ENCODE measurements around the gene SBK2. TPM values are rescaled to one million over a fixed set of nuclear protein-coding genes. Genes with fewer than 3 reads are reported as not detected.
"Not testable (repeated sequence)": the region's sequence is repeated elsewhere in the genome, so short reads cannot be mapped to it uniquely, and the experiment has no call there.

Gene SBK2
- total and polyA plus RNA-seq, 5 donors = 205 to 239 (median 210) TPM

- Histone ChIP-seq H3K4me1 (ENCODE audit: control insufficient read depth, insufficient read depth, low read length) (peaks cover 5% of the 10 kb centered on the region), H3K27ac (ENCODE audit: low read length) (peak overlapping the region; percentile 65), H3K4me3 (ENCODE audit: low read length) (peak overlapping the region; percentile 87), H3K9me3 (ENCODE audit: control insufficient read depth, low read length) (no peaks in the 10 kb centered on the region), H3K27me3 (ENCODE audit: control insufficient read depth, insufficient read depth) (no peaks in the 10 kb centered on the region)
- WGBS = 10% methylated on average over 20 of the region's 20 CpGs
- intact Hi-C loops (cut with DNase I) = loop anchor here in 1 of 4 donors (5.0 kb wide), 1 partner anchor 63 kb away; no protein-coding TSS in a partner anchor
- DNase-seq = peak; percentile 32 to 73 (median 64)
- ATAC-seq = peak; percentile 45 to 64
Observed at GRCh38 chr19:55579766-55580621, 43.1 kb upstream of the SBK2 start.

DNA sequence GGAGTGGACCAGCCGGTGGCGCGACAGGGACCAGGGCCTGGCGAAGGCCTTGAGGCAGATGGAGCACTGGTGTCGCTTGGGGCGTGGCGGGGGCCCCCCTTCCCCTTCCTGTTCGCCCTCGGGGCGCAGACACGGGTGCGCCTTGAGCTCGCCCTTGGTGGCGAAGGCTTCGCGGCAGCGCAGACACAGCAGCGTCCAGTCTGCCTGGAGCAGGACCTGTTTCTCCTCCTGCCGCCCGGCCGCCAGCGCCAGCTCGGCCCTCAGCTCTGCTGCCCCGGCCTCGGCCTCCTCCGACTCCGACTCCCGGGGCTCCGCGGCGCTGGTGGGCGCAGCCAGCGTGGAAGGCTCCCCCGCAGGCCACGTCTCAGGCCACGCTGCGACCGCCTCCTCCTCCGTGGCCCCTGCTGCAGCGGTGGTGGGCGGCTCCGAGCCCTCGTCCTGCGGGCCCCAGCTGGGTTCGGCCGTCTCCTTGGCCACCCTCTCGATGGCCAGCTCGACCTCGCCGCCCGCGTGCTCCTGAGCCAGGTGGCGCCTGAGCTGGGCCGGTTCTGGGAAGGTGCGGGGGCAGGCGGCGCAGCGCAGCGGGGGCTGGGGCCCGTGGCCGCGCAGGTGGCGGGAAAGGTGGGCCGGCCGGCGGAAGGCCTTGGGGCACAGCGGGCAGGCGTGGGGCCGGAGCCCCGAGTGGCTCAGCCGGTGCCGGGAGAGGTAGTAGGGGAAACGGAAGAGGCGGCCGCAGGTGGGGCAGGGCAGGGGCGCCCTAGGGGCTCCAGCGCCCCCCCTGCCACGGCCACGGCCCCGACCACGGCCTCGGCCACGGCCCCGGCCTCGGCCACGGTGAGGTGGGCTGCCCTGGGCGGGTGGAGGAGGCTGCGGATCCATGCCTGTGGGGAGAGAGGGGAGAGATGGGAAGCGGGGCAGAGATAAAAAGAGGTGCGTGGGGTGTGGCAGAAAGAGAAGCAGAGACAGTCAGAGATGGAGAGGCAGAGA is 42.1 kb upstream of the SBK2 start:
- Histone ChIP-seq H3K4me1 (ENCODE audit: control insufficient read depth, insufficient read depth, low read length) (peaks cover 5% of the 10 kb centered on the region), H3K27ac (ENCODE audit: low read length) (peak overlapping the region; percentile 65), H3K4me3 (ENCODE audit: low read length) (peak overlapping the region; percentile 87), H3K9me3 (ENCODE audit: control insufficient read depth, low read length) (no peaks in the 10 kb centered on the region), H3K27me3 (ENCODE audit: control insufficient read depth, insufficient read depth) (no peaks in the 10 kb centered on the region)
- intact Hi-C loops (cut with DNase I) = no loop called here
- ATAC-seq (no peak), DNase-seq (peak in 2 of 3 donors; percentile 57 to 68)
- 94% methylated on average over 90 of the region's 90 CpGs for WGBS

GRCh38 chr19:55578031-55578760 is 41.3 kb upstream of the SBK2 start:
- Histone ChIP-seq H3K9me3 (ENCODE audit: control insufficient read depth, low read length) (no peaks in the 10 kb centered on the region), H3K4me3 (ENCODE audit: low read length) (no peak overlapping the region), H3K27me3 (ENCODE audit: control insufficient read depth, insufficient read depth) (no peaks in the 10 kb centered on the region), H3K27ac (ENCODE audit: low read length) (no peak overlapping the region), H3K4me1 (ENCODE audit: control insufficient read depth, insufficient read depth, low read length) (peaks cover 5% of the 10 kb centered on the region)
- intact Hi-C loops (cut with DNase I) = no loop called here
- DNase-seq = peak in 2 of 3 donors; percentile 20 to 54
- WGBS = 95% methylated on average over 83 of the region's 83 CpGs
- ATAC-seq = no peak

- DNase-seq (peak in 1 of 3 donors; percentile 3), ATAC-seq (no peak)
- WGBS = 86% methylated on average over 5 of the region's 5 CpGs
- intact Hi-C loops (cut with DNase I) = no loop called here
- H3K4me3 ChIP-seq (ENCODE audit: low read length) = no peak overlapping the region
- peaks cover 5% of the 10 kb centered on the region for H3K4me1 ChIP-seq (ENCODE audit: control insufficient read depth, insufficient read depth, low read length)
- H3K9me3 ChIP-seq (ENCODE audit: control insufficient read depth, low read length) = no peaks in the 10 kb centered on the region
- H3K27me3 ChIP-seq (ENCODE audit: control insufficient read depth, insufficient read depth) = no peaks in the 10 kb centered on the region
- no peak overlapping the region for H3K27ac ChIP-seq (ENCODE audit: low read length)
Observed at GRCh38 chr19:55576746-55577145, 39.8 kb upstream of the SBK2 start.

DNA sequence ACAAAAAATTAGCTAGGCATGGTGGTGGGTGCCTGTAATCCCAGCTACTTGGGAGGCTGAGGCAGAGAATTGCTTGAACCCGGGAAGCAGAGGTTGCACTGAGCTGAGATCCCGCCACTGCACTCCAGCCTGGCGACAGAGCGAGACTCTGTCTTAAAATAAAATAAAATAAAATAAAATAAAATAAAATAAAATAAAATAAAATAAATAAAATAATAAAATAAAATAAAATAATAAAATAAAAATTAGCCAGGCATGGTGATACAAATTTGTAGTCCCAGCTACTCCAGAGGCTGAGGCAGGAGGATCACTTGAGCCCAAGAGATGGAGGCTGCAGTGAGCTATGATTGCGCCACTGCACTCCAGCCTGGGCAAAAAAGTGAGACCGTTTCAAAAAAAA is 37.0 kb upstream of the SBK2 start:
- H3K4me3 ChIP-seq (ENCODE audit: low read length); intact Hi-C loops (cut with DNase I); ATAC-seq; H3K9me3 ChIP-seq (ENCODE audit: control insufficient read depth, low read length); H3K27me3 ChIP-seq (ENCODE audit: control insufficient read depth, insufficient read depth); H3K27ac ChIP-seq (ENCODE audit: low read length); H3K4me1 ChIP-seq (ENCODE audit: control insufficient read depth, insufficient read depth, low read length): not testable (repeated sequence)
- peak in 1 of 3 donors; percentile 2 for DNase-seq
- 94% methylated on average over 6 of the region's 6 CpGs for WGBS

DNA sequence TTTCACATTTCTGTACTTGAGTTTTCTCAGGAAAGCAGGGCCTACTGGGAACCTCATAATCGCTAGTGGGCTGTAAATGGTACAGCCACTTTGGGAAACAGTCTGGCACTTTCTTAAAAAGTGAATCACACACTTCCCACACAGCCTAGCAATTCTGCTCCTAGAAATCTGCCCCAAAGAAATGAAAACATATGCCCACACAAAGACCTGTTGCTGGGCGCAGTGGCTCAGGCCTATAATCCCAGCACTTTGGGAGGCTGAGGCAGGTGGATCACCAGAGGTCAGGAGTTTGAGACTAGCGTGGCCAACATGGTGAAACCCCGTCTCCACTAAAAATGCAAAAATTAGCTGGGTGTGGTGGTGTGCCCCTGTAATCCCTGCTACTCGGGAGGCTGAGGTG is 32.5 kb upstream of the SBK2 start:
- H3K4me3 ChIP-seq (ENCODE audit: low read length); DNase-seq; H3K27ac ChIP-seq (ENCODE audit: low read length); intact Hi-C loops (cut with DNase I); ATAC-seq; H3K4me1 ChIP-seq (ENCODE audit: control insufficient read depth, insufficient read depth, low read length); H3K9me3 ChIP-seq (ENCODE audit: control insufficient read depth, low read length); H3K27me3 ChIP-seq (ENCODE audit: control insufficient read depth, insufficient read depth): not testable (repeated sequence)
- 92% methylated on average over 5 of the region's 5 CpGs for WGBS

GRCh38 chr19:55567708-55568328 is 30.9 kb upstream of the SBK2 start:
- DNase-seq = no peak
- Histone ChIP-seq H3K4me1 (ENCODE audit: control insufficient read depth, insufficient read depth, low read length) (no peaks in the 10 kb centered on the region), H3K27me3 (ENCODE audit: control insufficient read depth, insufficient read depth) (no peaks in the 10 kb centered on the region), H3K4me3 (ENCODE audit: low read length) (no peak overlapping the region), H3K9me3 (ENCODE audit: control insufficient read depth, low read length) (no peaks in the 10 kb centered on the region), H3K27ac (ENCODE audit: low read length) (no peak overlapping the region)
- intact Hi-C loops (cut with DNase I) = no loop called here
- no peak for ATAC-seq

- no peaks in the 10 kb centered on the region for H3K4me1 ChIP-seq (ENCODE audit: control insufficient read depth, insufficient read depth, low read length)
- peak in 1 of 3 donors; percentile 22 for DNase-seq
- intact Hi-C loops (cut with DNase I) = no loop called here
- no peaks in the 10 kb centered on the region for H3K27me3 ChIP-seq (ENCODE audit: control insufficient read depth, insufficient read depth)
- H3K4me3 ChIP-seq (ENCODE audit: low read length) = no peak overlapping the region
- WGBS = 34% methylated on average over 9 of the region's 9 CpGs
- no peaks in the 10 kb centered on the region for H3K9me3 ChIP-seq (ENCODE audit: control insufficient read depth, low read length)
- no peak for ATAC-seq
- H3K27ac ChIP-seq (ENCODE audit: low read length) = no peak overlapping the region
Observed at GRCh38 chr19:55566823-55567222, 29.9 kb upstream of the SBK2 start.

DNA sequence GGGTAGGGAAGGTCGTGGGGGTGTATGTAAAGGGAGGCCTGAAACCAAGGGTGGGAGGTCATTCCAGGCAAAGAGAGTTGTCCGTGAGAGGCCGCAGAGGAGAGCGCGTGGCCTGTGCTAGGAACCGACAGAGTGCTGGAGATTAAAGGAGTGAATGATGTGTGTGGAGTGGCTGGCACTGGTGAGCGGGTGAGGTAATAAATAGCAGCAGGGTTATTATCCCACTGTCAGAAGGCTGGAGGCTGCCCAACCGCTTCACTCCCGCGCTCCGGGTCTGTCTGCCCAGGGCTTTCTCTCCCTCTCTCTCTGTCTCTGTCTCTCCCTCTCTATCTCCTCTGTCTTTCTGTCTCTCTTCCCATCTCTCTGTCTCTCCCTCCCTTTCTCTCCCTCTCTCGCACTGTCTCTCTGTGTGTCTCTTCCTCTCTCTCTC is 26.3 kb upstream of the SBK2 start:
- Histone ChIP-seq H3K4me1 (ENCODE audit: control insufficient read depth, insufficient read depth, low read length) (no peaks in the 10 kb centered on the region), H3K9me3 (ENCODE audit: control insufficient read depth, low read length) (no peaks in the 10 kb centered on the region), H3K4me3 (ENCODE audit: low read length) (no peak overlapping the region), H3K27ac (ENCODE audit: low read length) (peak overlapping the region; percentile 77), H3K27me3 (ENCODE audit: control insufficient read depth, insufficient read depth) (no peaks in the 10 kb centered on the region)
- DNase-seq (peak; percentile 59 to 83 (median 83)), ATAC-seq (peak; percentile 88 to 91)
- intact Hi-C loops (cut with DNase I) = no loop called here
- 30% methylated on average over 12 of the region's 12 CpGs for WGBS

GRCh38 chr19:55559684-55560083 is 22.8 kb upstream of the SBK2 start:
- intact Hi-C loops (cut with DNase I) = no loop called here
- H3K4me1 ChIP-seq (ENCODE audit: control insufficient read depth, insufficient read depth, low read length) = no peaks in the 10 kb centered on the region
- H3K4me3 ChIP-seq (ENCODE audit: low read length) = no peak overlapping the region
- H3K9me3 ChIP-seq (ENCODE audit: control insufficient read depth, low read length) = no peaks in the 10 kb centered on the region
- no peak for ATAC-seq
- WGBS = 77% methylated on average over 9 of the region's 9 CpGs
- peak in 2 of 3 donors; percentile 13 to 30 for DNase-seq
- no peak overlapping the region for H3K27ac ChIP-seq (ENCODE audit: low read length)
- H3K27me3 ChIP-seq (ENCODE audit: control insufficient read depth, insufficient read depth) = no peaks in the 10 kb centered on the region

All from right cardiac atrium (tissue), 5 donors.